GF-D8 (cell line): ENCODE results near the gene ALDH4A1.

ENCODE experiments used
- DNase-seq: peaks from one replicate; lab custom pipeline; 2025; lab: John Stamatoyannopoulos, UW

Gene ALDH4A1

DNA sequence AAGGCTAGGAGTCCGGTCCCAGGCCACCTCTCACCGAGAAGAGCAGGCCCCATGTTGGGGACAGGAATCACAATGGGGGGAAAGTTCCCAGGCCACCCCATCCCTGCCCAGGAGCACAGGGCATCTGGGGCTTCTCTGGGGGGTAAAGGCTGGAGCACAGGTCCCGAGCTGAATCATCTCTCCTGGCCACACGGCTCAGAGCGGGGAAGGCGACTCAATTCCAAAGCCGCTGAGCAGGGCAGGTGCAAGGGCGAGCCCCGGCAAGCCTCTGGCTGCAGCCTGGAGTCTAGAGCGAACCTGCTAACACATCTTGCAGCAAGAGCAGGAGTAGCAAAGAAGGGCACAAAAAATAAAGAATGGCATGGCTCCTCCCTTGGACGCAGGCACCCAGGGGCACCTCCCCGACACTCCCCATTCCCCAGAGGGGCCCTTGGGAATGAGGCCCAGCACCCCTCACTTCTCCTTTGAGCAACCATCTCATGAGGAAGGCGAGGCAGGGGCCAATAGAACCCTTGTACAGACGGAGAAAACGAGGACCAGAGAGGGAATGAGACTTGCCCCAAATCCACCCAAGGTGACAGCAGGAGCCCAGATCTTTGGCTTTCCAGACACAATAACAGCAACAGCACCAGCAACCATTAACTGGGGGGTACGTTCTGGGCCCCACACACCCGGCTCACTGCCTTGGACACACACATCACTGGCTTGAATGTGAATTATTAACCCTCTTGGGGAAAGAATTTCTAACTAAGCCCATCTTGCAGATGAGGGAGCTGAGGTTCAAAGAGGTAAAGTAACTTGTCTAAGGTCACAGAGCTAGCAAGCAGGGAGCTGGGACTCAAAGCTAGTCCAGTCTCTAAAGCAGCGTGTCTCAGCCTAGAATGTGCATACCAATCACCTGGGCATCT, 20.7 kb upstream of the ALDH4A1 start:
- DNase-seq, result no peak

DNA sequence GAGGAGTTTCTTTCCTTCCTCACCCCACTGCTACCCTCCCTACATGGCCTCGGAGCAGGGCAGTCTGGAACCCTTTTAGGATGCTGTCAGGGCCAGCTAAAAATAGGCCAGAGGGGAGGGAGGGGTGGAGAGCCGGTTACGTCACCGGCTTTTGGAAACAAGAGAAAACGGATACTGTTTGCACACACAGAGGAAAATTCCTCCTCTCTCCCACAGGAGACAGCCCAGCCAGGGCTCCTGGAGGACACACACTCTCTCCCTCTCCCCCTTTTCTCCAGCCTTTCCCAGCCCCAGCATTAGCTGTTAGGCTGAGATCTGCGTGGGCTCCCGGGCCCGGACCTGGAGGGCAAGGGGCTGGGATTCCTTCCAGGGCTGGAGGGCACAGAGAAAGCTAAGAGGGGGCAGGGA, 20.0 kb upstream of the ALDH4A1 start:
- no peak for DNase-seq

DNA sequence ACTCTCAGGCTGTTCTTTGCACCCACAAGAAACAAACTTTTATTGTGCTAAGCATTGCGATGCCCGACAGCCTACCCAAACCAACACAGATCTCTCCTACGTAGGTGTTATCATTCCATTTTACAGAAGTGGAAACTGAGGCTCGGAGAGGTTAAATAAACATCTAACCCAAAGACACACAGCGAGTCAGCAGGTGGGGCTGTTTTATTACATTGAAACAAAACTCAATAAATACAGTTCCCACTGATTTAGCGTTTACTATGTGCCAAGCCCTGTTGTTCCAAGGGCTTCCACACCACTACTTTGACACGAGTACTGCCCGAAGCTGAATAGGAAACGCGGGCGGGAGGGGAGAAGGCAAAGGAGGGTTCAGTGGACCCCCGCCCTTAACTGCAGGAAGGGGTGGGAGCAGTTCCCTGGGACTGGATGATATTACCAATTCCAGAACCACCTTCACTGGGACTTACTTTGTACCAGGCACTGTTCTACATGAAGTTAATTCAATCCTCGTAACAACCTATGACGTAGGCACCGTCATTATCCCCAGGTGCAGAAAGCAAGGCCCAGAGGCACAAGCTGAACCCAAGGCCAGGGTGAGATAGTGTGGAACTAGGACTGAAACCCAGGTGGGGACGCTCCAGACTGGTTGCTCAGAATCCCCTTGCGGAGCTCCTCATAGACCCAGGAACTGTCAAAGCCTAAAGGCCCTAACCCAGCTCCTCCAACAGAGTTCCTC, 19.3 kb upstream of the ALDH4A1 start:
- no peak for DNase-seq

GRCh38 chr1:18920931-18921330, 18.6 kb upstream of the ALDH4A1 start:
- no peak for DNase-seq

GRCh38 chr1:18919956-18920355, 17.6 kb upstream of the ALDH4A1 start:
- DNase-seq, result no peak

DNA sequence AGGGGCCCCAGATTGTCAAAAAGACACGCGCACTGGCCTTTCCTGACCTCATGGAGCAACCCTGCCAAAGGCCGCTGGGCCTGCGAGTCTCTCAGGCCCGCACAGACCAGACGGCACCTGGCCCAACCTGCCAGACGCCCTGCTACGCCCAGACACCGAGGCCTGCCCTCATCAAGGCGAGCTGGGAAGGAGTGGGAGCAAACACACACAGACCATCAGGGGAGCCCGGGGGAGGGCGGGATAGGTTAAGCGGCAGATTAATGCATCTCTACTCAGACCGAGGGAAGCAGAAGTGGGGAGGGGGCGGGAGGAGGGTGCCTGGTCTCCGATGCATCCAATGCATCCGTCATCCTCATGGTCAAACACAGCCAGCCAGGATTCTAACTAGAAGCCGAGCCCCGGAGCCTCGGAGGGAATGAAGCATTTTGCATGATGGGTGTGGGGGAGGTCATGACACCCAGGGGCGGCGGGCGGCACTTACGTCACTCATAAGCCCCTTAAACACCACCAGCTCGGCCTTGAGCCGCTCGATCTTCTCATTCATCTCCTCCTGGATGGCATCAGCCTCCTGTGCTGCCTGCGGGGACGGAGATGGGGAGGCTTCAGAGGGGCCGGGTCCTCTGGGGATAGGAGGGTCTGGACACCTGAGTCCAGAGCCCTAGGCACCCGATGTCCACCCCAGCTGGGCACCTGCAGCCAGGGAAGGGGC, 17.0 kb upstream of the ALDH4A1 start:
- DNase-seq, result no peak

- no peak for DNase-seq
These were observed 16.1 kb upstream of the ALDH4A1 start for GRCh38 chr1:18918417-18918816.

DNA sequence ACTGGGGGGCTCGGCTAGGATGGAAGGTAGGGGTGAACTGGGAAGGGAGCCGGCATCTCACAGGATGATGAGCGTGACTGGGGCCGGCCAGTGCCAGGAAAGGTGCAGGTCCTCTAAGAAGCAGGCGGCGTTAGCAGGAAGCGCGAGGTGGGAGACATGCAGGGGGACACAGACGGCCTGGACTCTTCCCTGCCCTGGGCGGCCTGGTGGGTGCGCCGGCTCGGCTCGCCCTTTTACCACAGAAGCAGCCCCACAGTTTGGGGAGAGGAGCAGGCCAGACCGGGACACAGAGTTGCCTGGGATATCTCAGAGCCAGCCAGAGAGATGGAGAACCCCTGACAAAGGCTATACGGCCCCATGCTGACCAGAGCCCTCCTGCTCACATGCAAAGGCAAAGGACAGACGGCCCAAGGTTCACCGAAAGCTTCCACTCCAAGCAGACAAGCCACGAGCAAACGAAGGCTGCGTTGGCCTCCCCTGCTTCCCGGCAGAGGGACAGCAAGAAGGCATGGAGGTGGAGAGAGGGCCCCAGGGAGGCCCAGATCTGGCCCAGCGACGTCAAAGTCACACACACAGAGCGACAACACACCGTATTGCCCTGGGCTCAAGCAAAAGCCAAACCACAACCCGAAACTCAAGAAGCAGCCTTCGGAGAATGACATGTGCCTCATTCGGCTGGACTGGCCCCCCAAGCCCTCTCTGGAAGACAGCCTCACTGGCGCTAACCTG, 14.9 kb upstream of the ALDH4A1 start:
- DNase-seq, result no peak

DNA sequence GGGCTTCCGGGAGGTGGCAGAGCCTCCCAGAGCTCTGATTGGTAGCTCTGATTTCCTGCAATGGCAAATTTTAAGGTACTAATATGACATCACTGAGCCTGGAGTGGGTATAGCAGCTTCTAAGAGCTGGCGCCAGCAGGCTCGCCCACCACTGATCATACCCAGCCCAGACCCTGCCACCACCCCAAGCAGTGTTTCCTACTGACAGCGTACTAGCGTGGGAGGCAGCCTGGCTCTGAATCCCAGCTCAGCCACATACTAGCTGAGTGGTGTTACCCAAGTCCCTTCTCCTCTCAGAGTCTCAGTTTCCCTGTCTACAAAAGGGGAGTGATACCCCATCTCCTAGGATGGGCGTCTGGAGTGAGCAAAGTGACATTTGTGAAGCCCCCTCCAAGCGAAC, 13.0 kb upstream of the ALDH4A1 start:
- no peak for DNase-seq

DNA sequence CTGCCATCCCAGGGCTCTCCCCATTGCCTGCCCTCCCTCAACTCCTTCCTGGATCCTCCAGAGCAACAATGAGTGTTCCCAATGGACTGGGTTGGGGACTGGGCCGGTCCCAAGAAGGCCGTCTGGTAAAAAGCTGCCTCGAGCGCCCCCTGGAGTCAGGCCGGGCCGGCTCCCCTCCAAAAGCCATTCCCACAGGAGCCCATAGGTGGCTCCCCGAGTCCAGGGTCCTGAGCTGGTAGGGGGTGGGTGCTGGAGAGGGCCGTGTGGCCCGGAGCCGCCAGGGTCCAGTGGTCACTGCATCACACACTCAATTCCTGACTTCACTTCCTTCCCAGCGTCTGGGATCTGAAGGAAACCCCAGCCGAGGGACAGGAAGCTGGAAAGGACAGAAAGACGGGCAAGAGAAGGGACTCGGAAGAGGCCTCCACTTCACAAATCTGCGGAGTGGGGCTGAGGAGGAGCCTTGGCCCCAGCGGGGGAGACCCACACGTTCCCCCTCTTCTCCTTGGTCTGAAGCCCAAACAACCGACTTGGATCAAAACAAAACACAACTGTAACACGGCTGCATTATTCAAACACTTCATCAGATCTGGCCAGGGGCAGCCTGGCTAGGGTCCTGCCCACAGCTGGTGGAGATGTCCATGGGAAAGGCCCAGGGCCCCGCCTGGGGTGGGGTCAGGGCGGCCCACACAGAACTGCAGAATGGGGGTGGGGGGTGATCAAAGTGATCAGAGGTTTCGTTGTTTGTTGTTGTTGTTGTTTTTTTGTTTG, 10.9 kb upstream of the ALDH4A1 start:
- peak; percentile 34 for DNase-seq

DNA sequence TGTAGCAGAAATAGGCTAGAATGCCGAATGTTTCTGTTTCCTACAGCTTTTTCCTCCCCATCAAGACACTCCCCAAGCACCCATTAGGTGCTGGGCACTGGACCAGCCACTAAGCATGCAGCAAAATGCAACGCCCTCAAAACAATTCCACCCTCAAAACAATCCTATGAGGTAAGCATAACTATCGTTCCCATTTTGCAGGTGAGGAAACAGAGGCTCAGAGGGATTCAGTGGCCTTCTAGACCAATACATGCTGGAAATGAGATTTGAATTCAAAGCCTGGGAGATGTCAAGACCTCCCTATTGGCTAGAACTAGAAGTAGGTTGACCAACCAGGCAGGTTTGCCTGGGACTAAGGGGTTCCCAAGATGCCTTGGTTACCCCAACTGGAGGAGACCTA, 10.2 kb upstream of the ALDH4A1 start:
- DNase-seq, result no peak

- peak; percentile 38 for DNase-seq
These were observed 6.8 kb upstream of the ALDH4A1 start for GRCh38 chr1:18908911-18909771.

GRCh38 chr1:18907917-18908845, 5.8 kb upstream of the ALDH4A1 start:
- DNase-seq, result peak; percentile 87

DNA sequence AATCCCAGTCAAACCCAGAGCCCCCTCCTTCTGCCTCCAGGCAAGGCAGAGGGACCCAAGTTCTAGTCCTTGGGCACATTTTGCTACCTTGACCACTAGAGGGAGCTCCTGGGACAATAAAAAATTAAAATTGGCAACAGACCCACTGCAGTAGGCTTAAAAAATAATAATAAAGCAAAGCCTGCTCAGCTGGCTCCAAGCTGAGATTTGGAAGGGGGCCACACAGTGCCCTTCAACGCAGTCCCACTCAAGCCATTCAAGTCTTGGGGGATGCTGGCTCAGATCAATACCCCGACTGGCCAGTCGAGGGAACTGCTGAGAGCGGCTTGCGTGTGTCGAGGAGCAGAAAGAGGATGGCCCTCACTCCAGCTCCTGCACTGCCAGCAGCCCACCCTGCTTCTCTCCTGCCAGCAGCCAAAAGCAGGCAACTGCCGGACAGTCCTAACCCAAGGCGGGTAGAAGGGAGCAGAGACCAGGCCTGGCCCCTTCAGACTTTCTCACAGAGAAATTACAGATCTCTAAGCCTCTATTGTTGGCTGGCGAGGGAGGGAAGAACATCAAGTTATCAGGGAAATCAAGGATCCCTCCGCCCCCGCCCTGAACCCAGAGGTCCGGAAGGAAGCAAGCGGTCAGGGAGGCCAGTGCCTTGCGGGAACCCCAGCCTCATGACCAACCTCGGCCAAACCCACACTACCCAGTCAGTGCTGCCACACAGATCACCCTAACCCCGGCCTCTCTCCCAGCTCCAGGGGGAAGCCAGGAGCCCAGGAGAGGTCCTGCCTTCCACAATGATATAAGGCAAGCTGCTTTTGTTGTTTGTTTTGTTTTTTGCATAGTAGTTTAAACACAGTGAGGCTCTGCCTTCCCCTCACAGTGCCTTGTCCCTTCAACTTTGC, 4.9 kb upstream of the ALDH4A1 start:
- peak; percentile 73 for DNase-seq

- no peak for DNase-seq
These were observed 969 bp upstream of the ALDH4A1 start for GRCh38 chr1:18903291-18903756.

- no peak for DNase-seq
These were observed 318 bp downstream of the ALDH4A1 start for GRCh38 chr1:18901952-18902522.

DNA sequence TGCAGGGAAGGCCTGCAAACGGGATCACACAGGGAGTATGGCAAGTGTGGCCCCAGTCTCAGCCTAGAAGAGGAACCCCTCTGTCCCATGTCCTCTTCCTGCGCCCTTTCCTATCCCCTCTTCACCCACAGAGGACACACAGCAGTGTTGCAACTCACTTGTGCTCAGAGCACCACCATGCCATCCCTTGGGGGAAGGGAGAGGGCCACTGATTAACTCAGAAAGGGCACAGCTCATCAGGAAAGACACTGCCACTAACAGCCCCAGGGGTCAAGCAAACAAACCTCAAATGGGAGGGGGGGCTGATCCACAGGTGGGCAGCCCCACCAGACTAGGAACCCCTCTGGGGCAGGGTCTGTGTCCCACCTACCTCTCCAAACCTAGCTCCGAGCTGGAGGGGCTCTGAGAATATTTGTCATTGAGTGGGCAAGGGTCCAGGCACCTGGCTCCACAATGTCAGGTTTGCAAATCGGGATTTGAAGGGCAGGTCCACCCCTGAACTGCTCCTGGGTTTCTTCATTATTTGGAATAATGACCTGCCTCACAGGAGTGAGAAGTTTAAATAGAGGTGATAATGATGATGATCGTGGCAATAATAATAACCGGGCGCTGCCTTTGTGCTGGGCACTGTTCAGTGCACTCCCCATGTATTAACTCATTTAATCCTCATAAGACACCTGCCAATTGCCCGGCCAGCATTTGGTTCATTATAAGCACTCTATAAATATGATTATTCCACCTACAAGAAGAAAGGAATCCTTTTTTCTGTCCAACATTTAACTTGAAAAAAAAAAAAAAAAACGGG, 1.0 kb downstream of the ALDH4A1 start:
- peak; percentile 46 for DNase-seq
